NAMALWA (cell line): Measurements from ENCODE around the gene UBA3.

ENCODE experiments used
- DNase-seq: peaks from one replicate; pipeline ENCODE4 v3.0.0-alpha.2; 2015; ENCODE audit warnings: low spot score

The UBA3 gene

DNA sequence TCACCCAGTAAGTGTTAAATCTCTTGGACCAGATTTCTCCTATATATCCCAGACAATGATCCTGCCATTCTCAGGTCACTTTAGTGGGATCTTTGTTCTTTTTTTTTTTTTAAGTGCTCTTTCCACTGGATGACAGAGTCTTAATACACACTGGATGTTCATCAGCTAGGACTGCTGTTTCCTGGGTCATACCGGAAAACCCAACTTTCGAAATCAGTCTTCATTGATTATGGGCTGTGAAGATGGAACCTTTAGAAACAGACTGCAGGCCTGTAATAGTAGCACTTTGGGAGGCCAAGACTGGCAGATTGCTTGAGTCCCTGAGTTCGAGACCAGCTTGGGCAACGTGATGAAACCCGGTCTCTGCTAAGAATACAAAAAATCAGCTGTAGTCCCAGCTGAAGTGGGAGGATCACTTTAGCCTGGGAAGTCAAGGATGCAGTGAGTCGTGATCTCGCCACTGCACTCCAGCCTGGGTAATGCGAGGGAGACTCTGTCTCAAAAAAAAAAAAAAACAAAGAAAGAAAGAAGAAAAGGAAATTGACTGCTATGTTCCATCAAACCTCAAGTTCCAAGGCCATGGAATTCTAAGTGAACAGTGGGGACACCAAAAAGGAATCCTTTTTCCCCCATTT lies 69.0 kb downstream of the UBA3 start:
- no peak for DNase-seq

DNA sequence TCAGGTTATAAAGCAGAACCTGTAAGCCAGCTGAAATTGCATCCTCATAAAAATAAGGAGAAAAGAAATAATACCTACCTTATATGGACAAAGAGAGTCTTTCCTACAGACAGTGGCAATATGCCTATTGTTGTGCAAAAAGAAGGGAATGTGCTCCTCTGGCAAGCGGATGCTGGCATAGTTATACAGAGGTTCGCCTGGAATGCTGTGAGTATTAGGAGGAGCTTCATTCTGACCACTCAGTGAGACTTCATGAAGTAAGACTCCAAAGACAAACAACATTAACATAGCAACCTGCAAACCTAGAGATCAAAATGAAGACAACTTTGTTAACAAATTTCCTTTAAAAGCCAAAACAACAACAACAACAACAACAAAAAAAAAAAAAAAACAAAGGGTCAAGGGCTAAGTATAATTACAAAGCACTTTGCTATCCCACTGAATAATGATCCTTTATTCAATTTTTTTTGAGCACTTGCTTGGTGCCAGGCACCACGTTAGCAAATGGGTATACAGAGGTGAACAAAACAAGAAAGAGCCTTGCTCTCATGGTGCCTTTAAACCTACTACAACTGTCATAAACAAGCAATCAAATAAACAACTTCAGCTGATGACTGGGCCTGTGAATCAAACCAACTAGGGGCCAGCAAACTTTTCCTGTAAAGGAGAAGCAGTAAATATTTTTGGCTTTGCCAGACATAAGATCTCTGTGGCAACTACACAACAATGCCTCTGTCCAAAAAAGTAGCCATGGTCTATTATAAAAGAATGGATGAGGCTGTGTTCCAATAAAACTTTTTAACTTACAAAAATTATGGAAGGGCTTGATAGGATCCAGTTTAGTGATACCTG lies 70.4 kb downstream of the UBA3 start:
- DNase-seq, result no peak

DNA sequence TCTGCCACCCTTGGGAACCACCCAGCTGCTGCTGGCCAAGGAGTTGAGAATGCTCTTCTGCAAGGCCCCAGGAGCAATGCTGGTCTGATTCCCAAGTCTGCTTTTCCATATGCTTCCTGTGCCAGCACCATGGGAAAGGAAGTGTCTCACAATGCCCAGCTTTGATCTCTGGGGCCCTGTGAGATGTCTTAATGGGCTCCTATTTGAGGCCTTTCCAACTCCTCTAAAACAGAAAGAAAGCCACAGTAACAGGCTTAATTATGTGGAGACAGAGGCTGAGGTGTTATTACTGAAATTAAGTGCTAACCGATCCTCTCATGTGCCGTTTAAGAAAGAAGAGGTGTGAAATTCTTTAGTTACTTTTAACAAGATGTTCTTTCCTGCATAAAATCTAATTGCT lies 71.2 kb downstream of the UBA3 start:
- DNase-seq, result no peak

DNA sequence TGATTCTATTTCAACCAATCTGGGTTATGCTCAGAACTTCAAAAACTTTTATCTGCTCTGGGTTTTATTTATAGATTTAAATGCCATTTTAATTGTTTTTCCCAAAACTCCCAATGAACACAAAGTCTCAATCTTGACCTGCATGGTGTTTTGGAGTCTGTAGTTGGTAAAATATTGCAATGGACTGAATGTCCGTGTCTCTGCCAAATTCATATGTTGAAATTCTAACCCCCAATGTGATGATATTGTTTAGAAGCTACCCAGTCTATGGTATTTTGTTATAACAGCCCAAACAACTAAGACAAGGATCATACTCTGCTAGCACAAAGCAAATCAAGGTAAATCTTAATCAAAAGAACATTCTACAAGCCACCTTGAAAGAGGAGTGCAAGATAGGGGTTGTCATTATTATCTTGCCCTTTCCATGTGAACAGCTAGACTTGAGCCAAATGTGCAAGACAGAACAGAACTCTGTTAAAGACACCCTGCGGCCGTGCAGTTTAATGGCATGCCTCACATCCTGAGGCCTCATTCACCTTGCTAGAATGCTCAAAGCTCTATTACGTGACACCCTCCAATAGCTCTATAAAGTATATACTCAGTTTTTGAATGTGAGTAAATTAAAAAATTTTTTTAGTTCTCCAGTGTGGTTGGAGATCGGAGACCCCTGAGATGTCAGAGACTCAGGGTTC lies 74.2 kb downstream of the UBA3 start:
- no peak for DNase-seq

DNA sequence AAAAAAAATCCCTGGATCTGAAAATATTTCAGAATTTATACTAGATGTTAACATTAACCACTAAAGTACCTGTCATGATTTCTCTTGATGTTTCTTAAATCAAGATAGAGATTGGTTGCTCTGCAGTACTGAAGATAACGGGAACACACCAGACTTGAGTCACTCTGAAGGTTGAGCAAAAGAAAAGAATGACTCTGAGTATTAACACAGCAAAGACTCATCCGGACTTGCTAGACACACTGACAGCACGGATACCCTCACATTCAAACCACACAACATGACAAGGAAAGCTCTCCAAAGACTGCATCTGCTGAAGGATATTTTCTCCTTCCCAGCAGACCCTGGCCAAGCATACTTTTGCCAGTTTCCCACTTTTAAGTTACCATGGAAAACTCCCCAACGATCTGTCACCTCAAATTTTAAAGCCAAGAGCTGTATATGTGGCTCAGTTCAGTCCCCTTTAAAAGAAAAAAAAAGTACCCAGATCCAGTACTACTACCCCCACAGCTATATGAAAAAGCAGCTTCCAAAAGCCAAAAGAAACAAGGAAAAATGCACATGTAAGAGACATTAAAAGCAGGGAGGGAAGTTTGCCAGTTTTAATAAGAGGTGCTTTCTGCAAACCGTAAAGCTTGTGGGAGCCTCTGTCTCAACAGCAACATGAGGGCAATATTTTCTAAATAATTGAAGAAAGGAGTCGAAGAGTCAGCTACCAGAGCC lies 74.9 kb downstream of the UBA3 start:
- no peak for DNase-seq
